NCI-H345 treated with DMSO at 0.1 percent for 48 hours (cell line): Measurements from ENCODE around the gene PRKG1.
"Not testable (repeated sequence)": the region's sequence is repeated elsewhere in the genome, so short reads cannot be mapped to it uniquely, and the experiment has no call there.

Experiments used
- DNase-seq: peaks from one replicate; lab custom pipeline; 2025; ENCODE audit not compliant: unreplicated experiment; lab: John Stamatoyannopoulos, UW

PRKG1 gene

DNA sequence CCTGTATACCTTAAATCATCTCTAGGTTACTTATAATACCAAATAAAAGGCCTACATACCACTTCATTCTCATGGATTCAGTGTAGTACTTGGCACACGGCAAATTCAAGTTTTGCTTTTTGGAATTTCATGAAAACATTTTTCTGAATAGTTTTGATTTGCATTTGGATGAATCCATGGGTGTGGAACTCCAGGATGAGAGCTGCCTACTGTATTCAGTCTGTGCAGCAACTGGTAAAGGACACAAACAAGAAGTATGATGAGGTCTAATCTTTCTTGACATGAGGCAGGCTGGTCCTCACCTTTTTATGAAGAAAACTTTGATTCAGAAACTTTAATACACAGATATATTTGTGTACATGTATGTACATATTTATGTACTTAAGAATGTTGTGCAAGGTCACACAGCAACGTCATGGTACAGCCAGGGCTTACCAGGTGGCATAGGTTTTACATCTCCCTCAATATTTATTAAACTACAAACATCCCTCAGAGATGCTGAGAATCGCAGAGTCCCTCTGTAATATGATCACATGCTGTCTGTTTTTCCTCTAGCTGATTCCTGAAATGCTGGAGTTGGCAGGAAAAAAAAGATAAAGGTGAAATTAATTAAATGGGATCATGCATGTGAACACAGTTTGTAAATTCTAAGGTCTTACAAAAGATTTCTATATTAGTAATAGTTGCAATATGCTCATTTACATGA, 239.6 kb downstream of the PRKG1 start:
- DNase-seq, result no peak

GRCh38 chr10:51314481-51314880, 240.2 kb downstream of the PRKG1 start:
- no peak for DNase-seq

DNA sequence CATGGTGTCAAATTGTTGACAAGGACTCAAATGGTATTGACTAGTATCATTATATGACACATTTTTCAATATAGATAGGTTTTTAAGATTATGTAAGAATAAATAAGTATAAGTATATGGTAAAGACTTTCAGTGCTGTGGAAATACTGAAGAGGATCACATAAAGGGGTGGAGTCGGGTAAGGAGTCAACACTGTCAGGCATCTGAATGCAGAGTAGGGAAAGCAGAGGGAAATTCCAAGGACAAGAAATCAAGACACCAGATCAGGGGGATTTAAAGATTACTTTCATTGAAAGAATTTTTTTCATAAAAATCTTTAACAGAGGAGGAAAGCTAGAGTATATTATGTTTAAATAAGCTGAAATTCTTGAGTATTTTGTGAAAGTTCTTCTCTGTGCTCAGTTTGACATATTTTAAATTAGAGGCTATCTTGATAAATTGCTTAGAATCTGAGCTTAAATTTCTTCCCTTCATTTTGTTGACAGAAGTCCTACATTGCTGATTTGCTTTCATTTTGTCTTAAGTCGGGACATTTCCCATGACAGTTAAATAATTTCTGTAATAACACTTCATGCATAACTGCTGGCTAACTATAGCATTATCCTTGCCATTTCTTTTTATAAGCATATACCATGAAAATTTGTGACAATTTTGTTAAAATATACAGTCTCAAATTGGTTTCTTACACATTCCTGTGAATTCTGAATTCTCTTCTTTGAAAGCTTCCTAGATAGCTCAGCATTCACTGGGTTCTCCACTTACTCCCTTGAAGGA, 244.3 kb downstream of the PRKG1 start:
- DNase-seq, result no peak

DNA sequence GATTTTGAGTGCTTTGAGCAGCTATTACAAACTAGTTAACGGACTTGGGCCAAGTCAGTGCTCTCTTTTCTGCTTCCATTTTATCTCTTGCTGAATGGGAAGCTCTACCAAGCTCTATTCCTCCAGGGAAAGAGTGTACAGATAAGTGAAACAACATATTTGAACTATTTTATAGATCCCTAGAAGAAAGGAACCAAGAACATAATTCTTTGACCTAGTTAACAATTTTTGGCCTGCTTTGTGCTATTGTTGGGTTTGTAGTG, 244.8 kb downstream of the PRKG1 start:
- DNase-seq, result no peak

DNA sequence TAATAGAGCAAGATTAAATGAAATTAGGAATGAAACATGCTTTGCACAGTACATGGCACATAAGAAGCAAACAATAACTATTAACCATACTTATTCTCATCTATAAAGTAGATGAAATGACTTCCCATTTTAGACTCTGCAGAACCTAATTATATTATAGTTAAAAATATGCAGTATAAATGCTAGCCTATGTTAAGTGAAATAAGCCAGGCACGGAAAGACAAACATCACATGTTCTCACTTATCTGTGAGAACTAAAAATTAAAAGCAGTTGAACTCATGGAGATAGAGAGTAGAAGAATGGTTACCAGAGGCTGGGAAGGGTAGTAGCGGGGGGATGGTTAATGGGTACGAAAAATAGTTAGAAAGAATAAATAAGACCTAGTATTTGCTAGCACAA, 247.0 kb downstream of the PRKG1 start:
- DNase-seq, result no peak

- no peak for DNase-seq
These were observed 247.7 kb downstream of the PRKG1 start for GRCh38 chr10:51321980-51322379.

DNA sequence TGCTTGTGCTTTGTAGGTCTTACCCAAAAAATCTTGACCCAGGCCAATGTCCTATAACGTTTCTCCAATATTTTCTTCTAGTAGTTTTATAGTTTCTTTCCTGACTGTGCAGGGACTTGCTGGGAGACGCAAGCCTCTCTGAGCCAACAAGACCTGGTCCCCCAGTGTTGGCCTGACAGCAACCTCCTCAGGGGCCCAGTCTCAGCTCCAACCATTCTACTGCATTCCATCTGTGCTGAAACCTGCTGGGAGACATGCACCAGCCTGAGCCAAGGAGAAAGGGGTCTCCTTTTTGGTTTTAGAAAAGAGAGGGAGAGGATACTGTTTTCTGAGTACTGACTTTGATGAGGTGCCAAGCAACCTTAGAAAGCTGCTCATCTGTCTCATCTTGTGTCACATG, 251.4 kb downstream of the PRKG1 start:
- no peak for DNase-seq

- DNase-seq, result no peak
These were observed 251.9 kb downstream of the PRKG1 start for GRCh38 chr10:51326174-51326573.

DNA sequence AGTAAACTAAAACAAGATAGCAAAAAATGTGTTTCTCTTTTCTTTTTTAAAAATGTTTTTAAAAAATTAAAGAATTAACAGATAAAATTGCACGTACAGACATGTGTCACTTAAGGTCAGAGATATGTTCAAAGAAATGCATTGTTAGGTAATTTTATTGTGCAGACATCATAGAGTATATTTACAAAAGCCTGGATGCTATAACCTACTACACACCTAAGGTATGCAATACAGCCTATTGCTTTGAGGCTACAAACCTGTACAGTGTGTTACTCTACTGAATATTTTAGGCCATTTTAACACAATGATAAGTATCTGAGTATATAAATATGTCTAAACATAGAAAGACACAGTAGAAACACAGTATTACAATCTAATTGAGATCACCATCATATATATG, 253.1 kb downstream of the PRKG1 start:
- no peak for DNase-seq

DNA sequence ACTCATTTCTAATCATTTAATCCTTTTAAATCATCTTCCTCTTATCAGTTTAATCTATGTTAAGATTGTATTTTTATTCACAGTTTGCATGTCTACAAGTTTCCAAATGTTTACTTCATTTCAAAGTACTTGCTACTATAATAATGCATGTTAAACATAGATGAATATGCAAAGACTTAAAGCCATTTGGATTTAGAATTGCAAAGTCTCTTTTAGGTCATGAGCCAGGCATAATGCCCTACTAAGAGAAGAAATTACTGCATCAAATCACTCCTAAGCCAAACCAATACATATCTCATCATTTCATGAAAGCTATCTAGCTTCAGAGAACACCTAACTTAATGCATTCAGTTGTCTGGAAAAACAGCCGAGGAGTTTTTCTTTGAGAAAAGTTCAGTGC, 266.1 kb downstream of the PRKG1 start:
- DNase-seq, result no peak

- DNase-seq, result no peak
These were observed 266.7 kb downstream of the PRKG1 start for GRCh38 chr10:51340845-51341610.

DNA sequence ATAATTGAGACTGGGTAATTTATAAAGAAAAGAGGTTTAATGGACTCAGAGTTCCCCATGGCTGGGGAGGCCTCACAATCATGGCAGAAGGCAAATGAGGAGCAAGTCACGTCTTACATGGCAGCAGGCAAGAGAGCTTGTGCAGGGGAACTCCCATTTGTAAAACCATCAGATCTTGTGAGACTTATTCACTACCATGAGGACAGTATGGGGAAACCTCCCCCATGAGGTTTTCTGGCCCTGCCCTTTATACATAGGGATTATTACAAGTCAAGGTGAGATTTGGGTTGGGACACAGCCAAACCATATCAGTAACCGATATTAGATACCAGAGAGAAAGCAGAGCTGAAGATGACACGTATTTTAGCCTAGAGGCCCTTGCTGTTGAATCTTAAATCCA, 267.5 kb downstream of the PRKG1 start:
- not testable (repeated sequence) for DNase-seq

GRCh38 chr10:51342381-51342780, 268.1 kb downstream of the PRKG1 start:
- DNase-seq, result no peak

DNA sequence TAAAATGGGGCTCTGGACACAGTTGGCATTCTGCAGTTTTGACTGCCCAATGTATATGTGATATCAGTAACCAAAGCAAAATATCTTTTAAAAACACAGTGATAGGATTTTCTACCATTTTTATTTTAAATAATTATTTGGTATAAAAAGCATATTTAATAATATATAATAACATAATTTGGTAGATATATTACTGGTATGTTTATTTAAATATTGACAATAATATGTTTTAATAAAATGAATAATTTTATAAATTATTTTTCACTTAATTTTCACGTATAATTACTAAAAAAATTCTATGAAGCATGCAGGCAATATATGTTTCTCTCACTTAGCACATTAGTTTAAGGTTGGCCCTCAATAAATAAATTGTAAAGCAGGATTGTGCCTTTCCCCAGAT, 269.1 kb downstream of the PRKG1 start:
- no peak for DNase-seq

GRCh38 chr10:51344371-51344770, 270.1 kb downstream of the PRKG1 start:
- DNase-seq, result no peak

DNA sequence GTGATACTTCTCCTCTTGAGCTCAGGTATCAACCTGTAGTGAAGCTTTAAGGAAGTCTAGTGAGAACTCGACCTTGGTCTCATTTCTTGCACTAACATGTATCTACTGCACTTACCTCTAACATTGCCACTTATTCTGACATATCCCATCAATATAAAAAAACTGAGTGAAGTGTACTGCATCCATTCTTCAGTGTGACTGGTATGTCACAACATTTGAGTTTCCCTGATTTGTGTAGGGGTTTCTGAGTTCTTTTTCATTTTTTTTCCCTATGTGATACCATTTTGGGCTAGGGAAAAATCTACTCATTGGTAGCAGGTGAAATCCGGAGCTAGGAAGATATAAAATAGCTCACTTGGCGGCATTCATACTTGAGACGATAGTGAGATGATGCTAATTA, 274.3 kb downstream of the PRKG1 start:
- no peak for DNase-seq

DNA sequence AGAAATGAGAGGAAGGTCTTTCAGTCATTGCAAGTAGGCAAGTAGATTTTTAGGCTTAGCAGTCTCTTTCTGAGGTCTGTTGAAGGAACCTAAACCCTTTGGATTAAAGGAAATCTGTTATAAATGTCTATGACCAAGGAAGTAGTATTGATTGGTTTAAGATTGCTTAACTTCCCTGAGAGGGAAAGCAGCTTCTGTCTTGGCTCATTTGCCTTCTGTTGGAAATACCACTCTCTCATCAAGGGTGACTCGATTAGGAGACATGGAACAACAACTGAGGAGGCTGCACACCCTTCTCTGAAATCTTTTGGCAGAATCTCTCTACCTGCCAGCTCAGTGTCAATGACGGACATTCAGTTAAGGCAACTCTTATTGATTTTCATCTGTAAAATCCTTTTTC, 282.9 kb downstream of the PRKG1 start:
- DNase-seq, result no peak

DNA sequence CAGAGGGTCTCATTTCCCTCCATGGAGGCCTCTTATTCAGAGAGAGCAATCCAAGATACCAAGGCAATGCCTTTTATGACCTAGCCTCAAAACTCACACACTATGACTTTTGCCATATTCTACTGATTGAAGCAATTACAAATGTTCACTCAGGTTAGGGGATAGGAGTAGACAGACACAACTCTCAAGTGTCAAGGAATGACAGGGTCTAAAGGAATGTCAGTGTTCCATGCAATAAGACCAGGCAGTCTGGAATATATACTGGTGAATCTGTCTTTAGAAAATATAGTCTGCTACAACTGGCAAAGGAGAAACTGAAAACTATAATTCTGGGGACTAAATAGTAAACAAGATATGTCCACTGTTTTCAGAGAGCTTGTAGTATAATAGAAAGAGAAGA, 283.9 kb downstream of the PRKG1 start:
- DNase-seq, result no peak

DNA sequence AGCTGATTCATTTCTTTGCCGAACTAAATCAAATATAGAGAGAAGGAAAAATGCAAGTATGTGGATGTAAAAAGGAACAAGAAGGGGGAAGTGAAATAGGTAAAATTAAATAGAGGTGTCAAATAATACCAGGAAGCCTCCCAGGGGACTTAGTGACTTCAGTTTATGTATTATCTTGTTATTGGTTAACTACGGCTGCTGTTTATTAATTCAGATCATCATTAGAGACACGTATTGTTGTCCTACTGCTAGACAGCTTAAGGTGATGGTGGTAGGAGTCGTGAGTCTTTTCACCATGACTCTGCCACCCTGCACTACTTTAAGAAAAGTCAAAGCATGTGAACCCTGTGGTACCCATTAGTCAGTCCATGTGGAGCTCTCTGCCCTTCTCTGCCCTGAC, 289.1 kb downstream of the PRKG1 start:
- DNase-seq, result no peak

GRCh38 chr10:51364674-51365073, 290.4 kb downstream of the PRKG1 start:
- no peak for DNase-seq

DNA sequence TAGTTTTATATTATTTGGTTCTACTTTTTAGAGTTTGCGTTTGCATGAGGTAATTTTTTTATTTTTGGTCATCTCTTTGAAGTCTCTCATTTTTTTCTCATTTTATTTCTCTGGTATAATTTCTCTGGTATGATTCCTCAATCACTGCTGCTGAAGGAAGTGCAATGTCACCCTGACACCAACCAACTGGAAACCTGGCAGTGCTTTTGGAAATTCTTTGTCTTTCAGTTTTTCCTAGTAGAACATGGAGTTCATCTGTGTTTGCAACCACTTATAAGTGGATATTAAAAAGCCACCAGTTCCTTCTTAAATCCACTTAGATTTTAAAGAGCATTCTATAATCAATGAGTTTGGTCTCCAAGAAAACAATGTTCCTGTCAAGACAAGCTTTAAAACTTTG, 291.8 kb downstream of the PRKG1 start:
- DNase-seq, result no peak

DNA sequence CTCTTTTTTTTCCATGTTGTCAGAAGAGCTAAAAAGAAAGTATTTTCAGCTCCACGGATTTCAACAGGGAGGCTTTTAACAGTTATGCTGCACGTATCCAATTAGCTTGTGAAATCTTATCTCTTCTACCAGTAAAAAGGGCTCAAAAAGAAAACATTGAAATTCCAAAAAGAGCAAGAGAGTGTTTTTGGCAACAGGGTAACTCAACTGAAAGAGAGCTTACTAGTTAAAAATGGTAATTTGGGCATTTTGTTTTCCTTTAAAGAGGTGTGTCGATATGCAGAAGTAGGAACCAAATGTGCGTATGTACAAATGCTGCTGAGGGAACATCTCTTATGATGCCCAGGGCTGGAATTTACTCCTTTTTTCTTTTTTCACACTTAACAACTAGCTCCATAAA, 292.8 kb downstream of the PRKG1 start:
- DNase-seq, result no peak
